Duodenal mucosa (tissue), 2 donors: ENCODE measurements around the gene OR2L3.

Experiments used
- H3K27ac ChIP-seq: one replicate; pipeline ENCODE4 v1.7.0; 2013; ENCODE audit warnings: low read depth, low read length
- H3K27me3 ChIP-seq, 2 donors: one replicate each; pipeline ENCODE4 v1.7.0; 2013; ENCODE audit warnings: low read length in 2 of 2, control low read depth in 1 of 2; ENCODE audit not compliant: insufficient read depth in 2 of 2, control insufficient read depth in 1 of 2
- H3K36me3 ChIP-seq, 2 donors: one replicate each; pipeline ENCODE4 v1.7.0; 2013; ENCODE audit warnings: low read length in 2 of 2, control low read depth in 1 of 2; ENCODE audit not compliant: insufficient read depth in 2 of 2, control insufficient read depth in 1 of 2
- H3K4me1 ChIP-seq, 2 donors: one replicate each; pipeline ENCODE4 v1.7.0; 2013; ENCODE audit warnings: low read length in 2 of 2, control low read depth in 1 of 2; ENCODE audit not compliant: insufficient read depth in 2 of 2, control insufficient read depth in 1 of 2
- H3K4me3 ChIP-seq, 2 donors: one replicate each; pipeline ENCODE4 v1.7.0; 2013; ENCODE audit warnings: low read length in 2 of 2, low read depth in 1 of 2
- H3K9ac ChIP-seq, 2 donors: one replicate each; pipeline ENCODE4 v1.7.0; 2013; ENCODE audit warnings: low read length in 2 of 2, low read depth in 1 of 2
- H3K9me3 ChIP-seq, 2 donors: one replicate each; pipeline ENCODE4 v1.7.0; 2013; ENCODE audit warnings: low read length in 2 of 2, control low read depth in 1 of 2; ENCODE audit not compliant: control insufficient read depth in 1 of 2

Gene OR2L3, protein sequence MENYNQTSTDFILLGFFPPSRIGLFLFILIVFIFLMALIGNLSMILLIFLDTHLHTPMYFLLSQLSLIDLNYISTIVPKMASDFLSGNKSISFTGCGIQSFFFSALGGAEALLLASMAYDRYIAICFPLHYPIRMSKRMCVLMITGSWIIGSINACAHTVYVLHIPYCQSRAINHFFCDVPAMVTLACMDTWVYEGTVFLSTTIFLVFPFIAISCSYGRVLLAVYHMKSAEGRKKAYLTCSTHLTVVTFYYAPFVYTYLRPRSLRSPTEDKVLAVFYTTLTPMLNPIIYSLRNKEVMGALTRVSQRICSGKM

DNA sequence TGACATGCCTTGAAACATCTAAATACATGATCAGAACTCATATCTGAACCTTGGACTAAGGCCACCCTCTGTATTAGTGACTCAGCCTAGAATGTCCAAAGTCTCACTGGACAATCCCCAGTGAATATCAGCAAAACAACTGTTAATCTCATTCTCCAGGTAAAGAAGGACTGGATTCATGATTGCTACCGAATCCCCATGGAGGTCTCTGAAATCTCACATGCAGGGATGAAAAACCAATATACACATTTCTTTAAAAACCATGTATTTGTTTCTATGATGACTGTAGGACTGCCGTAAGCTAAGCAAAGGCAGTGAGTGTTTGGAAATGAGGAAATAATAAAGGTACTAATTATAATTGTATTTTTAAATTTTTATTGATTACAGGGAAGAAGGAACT lies at the start of gene OR2L3:
OR2L3 (plus strand) TSS at position 301 of the 400 bp plus-strand sequence. CDS start 13,846 bp downstream, outside the sequence.
- Histone ChIP-seq H3K27me3 (no peaks in the 10 kb centered on the region), H3K9ac (no peak within 1 kb of the TSS), H3K4me3 (no peak within 1 kb of the TSS), H3K36me3 (no peaks in the 10 kb centered on the region), H3K4me1 (no peaks in the 10 kb centered on the region), H3K27ac (no peak within 1 kb of the TSS), H3K9me3 (peaks cover 6 to 8% of the 10 kb centered on the region in 2 donors)

DNA sequence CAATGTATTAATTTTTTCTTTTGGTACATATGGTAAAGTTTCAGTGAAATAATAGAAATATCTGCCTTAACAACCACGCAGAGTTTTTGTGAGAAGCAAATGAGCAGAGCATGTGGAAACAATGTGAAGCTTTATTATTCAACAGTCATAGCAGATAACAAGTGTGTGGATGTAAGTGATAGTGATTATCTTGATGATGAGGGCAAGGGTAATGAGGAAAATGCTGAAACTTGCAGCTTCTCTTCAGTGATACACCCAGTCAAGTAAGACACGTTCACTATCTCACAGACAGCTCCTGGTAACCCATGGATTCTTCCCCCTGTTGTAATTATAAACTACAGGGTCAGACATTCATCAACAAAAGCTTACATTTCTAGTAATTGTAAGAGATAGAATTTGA lies 47.8 kb upstream of the OR2L3 start:
- no peaks in the 10 kb centered on the region for H3K4me1 ChIP-seq
- no peaks in the 10 kb centered on the region for H3K27me3 ChIP-seq
- H3K36me3 ChIP-seq = no peaks in the 10 kb centered on the region
- H3K4me3 ChIP-seq = no peak overlapping the region
- H3K9ac ChIP-seq = no peak overlapping the region
- H3K27ac ChIP-seq = no peak overlapping the region
- no peaks in the 10 kb centered on the region for H3K9me3 ChIP-seq

GRCh38 chr1:248000169-248000568 lies 46.5 kb upstream of the OR2L3 start:
- H3K27me3 ChIP-seq = no peaks in the 10 kb centered on the region
- H3K9ac ChIP-seq = no peak overlapping the region
- H3K36me3 ChIP-seq = no peaks in the 10 kb centered on the region
- H3K9me3 ChIP-seq = peaks cover 0 to 4% of the 10 kb centered on the region in 2 donors
- H3K27ac ChIP-seq = no peak overlapping the region
- no peaks in the 10 kb centered on the region for H3K4me1 ChIP-seq
- H3K4me3 ChIP-seq = no peak overlapping the region

DNA sequence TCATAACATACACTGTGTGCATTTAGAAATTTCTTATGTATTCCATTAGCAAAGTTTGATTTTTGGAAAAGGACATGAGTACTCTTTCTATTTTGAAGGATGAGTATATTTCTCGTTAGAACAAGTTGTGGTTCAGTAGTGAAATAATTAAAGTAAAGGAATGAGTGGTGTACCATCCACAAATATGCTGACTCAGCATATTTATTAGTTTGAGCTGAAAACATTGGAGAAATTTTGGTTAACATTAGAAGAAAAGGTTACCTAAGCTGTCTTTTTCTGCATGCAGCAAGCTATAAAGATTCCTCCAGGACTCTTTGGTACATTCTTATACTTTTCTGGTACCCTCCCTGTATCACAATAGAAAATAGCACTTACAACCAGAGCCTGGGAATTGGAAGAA lies 38.9 kb upstream of the OR2L3 start:
- no peaks in the 10 kb centered on the region for H3K4me1 ChIP-seq
- no peaks in the 10 kb centered on the region for H3K36me3 ChIP-seq
- no peaks in the 10 kb centered on the region for H3K27me3 ChIP-seq
- H3K9me3 ChIP-seq = peaks cover 24 to 29% of the 10 kb centered on the region in 2 donors
- no peak overlapping the region for H3K27ac ChIP-seq
- no peak overlapping the region for H3K9ac ChIP-seq
- H3K4me3 ChIP-seq = no peak overlapping the region

GRCh38 chr1:248009681-248010080 lies 37.0 kb upstream of the OR2L3 start:
- H3K27ac ChIP-seq = no peak overlapping the region
- no peaks in the 10 kb centered on the region for H3K27me3 ChIP-seq
- H3K4me1 ChIP-seq = no peaks in the 10 kb centered on the region
- no peak overlapping the region for H3K4me3 ChIP-seq
- H3K9ac ChIP-seq = no peak overlapping the region
- peaks cover 24 to 25% of the 10 kb centered on the region in 2 donors for H3K9me3 ChIP-seq
- H3K36me3 ChIP-seq = no peaks in the 10 kb centered on the region

DNA sequence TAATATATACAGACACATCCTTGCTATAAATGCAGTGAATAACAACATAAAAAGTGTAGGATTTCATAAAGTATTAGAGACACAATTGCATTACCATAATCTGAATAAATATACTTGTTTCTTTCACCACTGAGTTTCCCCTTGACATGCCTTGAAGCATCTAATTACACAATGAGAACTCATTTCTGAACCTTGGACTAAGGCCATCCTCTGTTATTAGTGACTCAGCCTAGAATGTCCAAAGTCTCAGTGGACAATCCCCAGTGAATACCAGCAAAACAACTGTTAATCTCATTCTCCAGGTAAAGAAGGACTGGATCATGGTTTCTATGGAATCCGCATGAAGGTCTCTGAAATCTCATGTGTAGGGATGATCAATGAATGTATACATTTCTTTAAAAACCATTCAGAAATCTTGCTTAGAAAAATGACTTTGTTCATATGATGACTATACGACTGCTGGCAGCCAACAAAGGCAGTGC lies 33.4 kb upstream of the OR2L3 start, which contains the start of gene OR2L5:
OR2L5 (plus strand) TSS at position 432 of the 482 bp plus-strand sequence. CDS start 8,288 bp downstream, outside the sequence.
- Histone ChIP-seq H3K4me3 (no peak within 1 kb of the TSS), H3K9me3 (peaks cover 7 to 16% of the 10 kb centered on the region in 2 donors), H3K4me1 (no peaks in the 10 kb centered on the region), H3K9ac (no peak within 1 kb of the TSS), H3K27ac (no peak within 1 kb of the TSS), H3K36me3 (no peaks in the 10 kb centered on the region), H3K27me3 (no peaks in the 10 kb centered on the region)

- Histone ChIP-seq H3K27me3 (no peaks in the 10 kb centered on the region), H3K4me3 (no peak overlapping the region), H3K4me1 (no peaks in the 10 kb centered on the region), H3K36me3 (no peaks in the 10 kb centered on the region), H3K9ac (no peak overlapping the region), H3K9me3 (peaks cover 0 to 19% of the 10 kb centered on the region in 2 donors), H3K27ac (no peak overlapping the region)
Observed at GRCh38 chr1:248015803-248016202, 30.8 kb upstream of the OR2L3 start.

DNA sequence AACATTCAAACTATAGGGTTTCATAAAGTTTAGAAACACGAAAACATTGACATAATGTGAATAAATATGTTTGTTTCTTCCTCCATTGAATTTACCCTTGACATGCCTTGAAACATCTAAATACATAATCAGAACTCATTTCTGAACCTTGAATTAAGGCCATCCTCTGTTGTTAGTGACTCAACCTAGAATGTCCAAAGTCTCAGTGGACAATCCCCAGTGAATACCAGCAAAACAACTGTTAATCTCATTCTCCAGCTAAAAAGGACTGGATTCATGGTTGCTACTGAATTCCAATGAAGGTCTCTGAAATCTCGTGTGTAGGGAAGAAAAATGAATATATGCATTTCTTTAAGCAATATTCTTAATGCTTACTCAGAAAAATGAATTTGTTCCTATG lies 16.9 kb upstream of the OR2L3 start, which contains the start of gene OR2L2:
OR2L2 (plus strand) TSS at position 301 of the 400 bp plus-strand sequence. CDS start 8,198 bp downstream, outside the sequence.
- H3K27ac ChIP-seq = no peak within 1 kb of the TSS
- no peaks in the 10 kb centered on the region for H3K36me3 ChIP-seq
- no peaks in the 10 kb centered on the region for H3K4me1 ChIP-seq
- no peaks in the 10 kb centered on the region for H3K27me3 ChIP-seq
- no peak within 1 kb of the TSS for H3K9ac ChIP-seq
- H3K4me3 ChIP-seq = no peak within 1 kb of the TSS
- peaks cover 9 to 19% of the 10 kb centered on the region in 2 donors for H3K9me3 ChIP-seq

- Histone ChIP-seq H3K9me3 (peaks cover 6 to 8% of the 10 kb centered on the region in 2 donors), H3K27me3 (no peaks in the 10 kb centered on the region), H3K9ac (no peak overlapping the region), H3K27ac (no peak overlapping the region), H3K4me1 (no peaks in the 10 kb centered on the region), H3K36me3 (no peaks in the 10 kb centered on the region), H3K4me3 (no peak overlapping the region)
Observed at GRCh38 chr1:248045209-248045608, 1.4 kb upstream of the OR2L3 start.

DNA sequence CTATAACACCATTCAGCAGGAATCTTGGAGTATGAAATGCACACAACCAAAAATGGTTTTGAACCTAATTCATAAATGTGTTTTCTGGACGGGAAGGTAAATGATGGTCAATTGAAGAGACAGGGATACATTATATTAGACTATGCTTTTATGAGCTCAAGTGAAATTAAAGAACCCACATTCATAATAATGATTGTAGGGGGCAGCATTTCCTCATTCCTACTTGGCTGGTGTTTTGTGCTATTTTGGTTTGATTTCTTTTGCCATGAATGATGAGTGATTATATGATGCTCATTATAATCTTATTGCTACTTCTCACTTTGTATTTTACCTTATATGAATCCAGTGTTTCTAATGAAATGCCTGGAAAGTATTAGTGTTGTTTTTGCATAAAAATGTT lies 372 bp downstream of the OR2L3 start:
- Histone ChIP-seq H3K9me3 (peaks cover 6 to 8% of the 10 kb centered on the region in 2 donors), H3K4me3 (no peak overlapping the region), H3K4me1 (no peaks in the 10 kb centered on the region), H3K36me3 (no peaks in the 10 kb centered on the region), H3K27ac (no peak overlapping the region), H3K9ac (no peak overlapping the region), H3K27me3 (no peaks in the 10 kb centered on the region)
